Right lobe of liver (tissue), 4 donors: ENCODE results near the gene PRMT7.

Experiments
- CTCF ChIP-seq, 4 donors: fragments of 200-600 bp in 3 of 4; fragments of 450-650 bp in 1 of 4; IDR thresholded peaks; one replicate each; pipeline versions ENCODE4 v1.5.1 to v1.8.0; 2016 to 2022; ENCODE audit warnings: antibody characterized with exemption in 4 of 4, mild to moderate bottlenecking in 2 of 4
- POLR2A ChIP-seq: fragments of 450-650 bp; IDR thresholded peaks from one replicate; pipeline ENCODE4 v1.6.1; 2017; ENCODE audit warnings: antibody characterized with exemption, mild to moderate bottlenecking
- donor health status: DM: no; HTN: no; CAD: no.
- donor health status: DM: no; HTN: no; CAD: no.
- donor health status: DM: no; HTN: yes; CAD: no.

DNA sequence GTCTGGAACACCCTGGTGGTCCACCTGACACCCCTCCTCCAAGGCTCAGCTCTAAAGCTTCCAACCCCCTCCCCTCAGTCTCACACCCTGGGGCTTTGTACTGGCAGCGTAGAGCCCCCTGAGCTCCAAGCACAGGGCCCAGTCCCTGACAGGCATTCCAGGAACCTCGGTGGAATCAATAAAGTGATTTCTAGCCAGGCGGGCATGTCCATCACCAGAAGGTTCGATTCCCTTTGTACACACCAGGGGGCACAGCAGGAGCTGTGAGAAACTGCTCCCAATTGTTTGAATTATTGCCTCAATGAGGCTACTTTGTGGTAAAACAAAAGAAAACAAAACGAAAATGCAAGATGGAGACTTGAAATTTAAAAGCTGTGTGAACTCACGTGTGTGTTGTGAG lies 85.7 kb downstream of the PRMT7 start:
- TF ChIP-seq CTCF (IDR thresholded peaks at IDR 0.05), result peak; percentile 81 to 86 (median 84)
- no peak for TF ChIP-seq POLR2A
